Activated naive CD4-positive, alpha-beta T cell treated with anti-CD3 and anti-CD28 coated beads, Interleukin-2, amount 10 ng/mL, durations not matched to agents 7 days and 5 days (primary cell): ENCODE measurements around the gene MYO7B.
"Not testable (repeated sequence)": the region's sequence is repeated elsewhere in the genome, so short reads cannot be mapped to it uniquely, and the experiment has no call there.

Source experiments
- CTCF ChIA-PET: fragments of 350-600 bp; sonication (Branson Sonifier 250); formaldehyde crosslinking; loops from one replicate; lab custom pipeline; 2021; ENCODE audit warnings: antibody characterized with exemption; lab: Charles Lee
- DNase-seq: peaks from one replicate; pipeline ENCODE4 v3.0.0-alpha.2; 2020
- H3K27ac Mint-ChIP-seq: one replicate; pipeline ENCODE4 v1.8.0; 2021; ENCODE audit warnings: mild to moderate bottlenecking, moderate library complexity, mixed read lengths
- H3K27me3 Mint-ChIP-seq: one replicate; pipeline ENCODE4 v1.8.0; 2021; ENCODE audit warnings: mild to moderate bottlenecking, mixed read lengths
- H3K36me3 Mint-ChIP-seq: one replicate; pipeline ENCODE4 v1.8.0; 2021; ENCODE audit warnings: mixed read lengths
- H3K4me1 Mint-ChIP-seq: one replicate; pipeline ENCODE4 v1.8.0; 2021; ENCODE audit warnings: mixed read lengths
- H3K4me3 Mint-ChIP-seq: one replicate; pipeline ENCODE4 v1.8.0; 2021; ENCODE audit warnings: mild to moderate bottlenecking, moderate library complexity, mixed read lengths
- H3K9me3 Mint-ChIP-seq: one replicate; pipeline ENCODE4 v1.8.0; 2021; ENCODE audit warnings: mixed read lengths

The MYO7B gene

DNA sequence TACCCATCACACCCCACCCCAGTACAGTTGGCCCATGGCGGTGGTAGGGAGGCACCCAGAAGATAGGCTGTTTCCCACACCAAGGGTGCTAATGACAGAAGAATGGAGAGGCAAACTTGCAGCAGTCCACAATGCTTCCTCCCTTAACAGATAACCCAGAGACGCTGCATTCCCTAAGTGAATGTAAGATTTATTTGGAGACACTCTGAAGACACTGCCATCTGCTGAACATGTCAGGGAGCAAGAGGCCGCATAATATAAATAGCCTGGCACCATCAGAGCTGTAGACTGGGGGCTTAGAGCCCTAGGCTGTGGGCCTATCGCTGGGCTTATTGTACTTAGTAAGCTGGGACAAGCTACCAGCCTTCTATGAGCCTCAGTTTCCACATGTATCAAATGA, 7.0 kb upstream of the MYO7B start:
- H3K27ac Mint-ChIP-seq, result no peak overlapping the region
- H3K4me1 Mint-ChIP-seq, result peaks cover 19% of the 10 kb centered on the region
- CTCF ChIA-PET, result interaction anchor here (0.9 to 1.6 kb wide), 4 partner anchors 11 to 142 kb away, joined by 3 to 6 read pairs (median 4); no protein-coding TSS in a partner anchor
- H3K4me3 Mint-ChIP-seq, result no peak overlapping the region
- H3K9me3 Mint-ChIP-seq, result no peaks in the 10 kb centered on the region
- H3K36me3 Mint-ChIP-seq, result peaks cover 4% of the 10 kb centered on the region
- peaks cover 5% of the 10 kb centered on the region for H3K27me3 Mint-ChIP-seq
- DNase-seq, result no peak

DNA sequence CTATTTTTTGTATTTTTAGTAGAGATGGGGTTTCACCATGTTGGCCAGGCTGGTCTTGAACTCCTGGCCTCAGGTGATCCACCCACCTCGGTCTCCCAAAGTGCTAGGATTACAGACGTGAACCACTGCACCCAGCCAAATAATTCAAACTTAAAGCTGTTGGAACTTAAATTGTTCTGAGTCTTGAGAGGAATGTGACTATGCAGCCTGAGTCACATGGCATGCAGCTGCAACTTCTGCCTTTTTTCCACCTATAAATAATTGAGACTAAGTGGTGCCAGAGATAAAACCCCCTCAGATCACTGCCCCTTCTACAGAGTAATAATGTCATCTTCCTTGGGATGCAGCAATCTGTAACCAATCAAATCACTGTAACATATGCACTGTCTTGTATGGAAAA, 6.1 kb upstream of the MYO7B start:
- not testable (repeated sequence) for DNase-seq, H3K9me3 Mint-ChIP-seq, H3K4me3 Mint-ChIP-seq, H3K27ac Mint-ChIP-seq, H3K36me3 Mint-ChIP-seq
- H3K27me3 Mint-ChIP-seq, result peaks cover 14% of the 10 kb centered on the region
- CTCF ChIA-PET, result interaction anchor here (0.9 to 1.6 kb wide), 4 partner anchors 10 to 143 kb away, joined by 3 to 6 read pairs (median 4); no protein-coding TSS in a partner anchor
- H3K4me1 Mint-ChIP-seq, result peaks cover 13% of the 10 kb centered on the region

DNA sequence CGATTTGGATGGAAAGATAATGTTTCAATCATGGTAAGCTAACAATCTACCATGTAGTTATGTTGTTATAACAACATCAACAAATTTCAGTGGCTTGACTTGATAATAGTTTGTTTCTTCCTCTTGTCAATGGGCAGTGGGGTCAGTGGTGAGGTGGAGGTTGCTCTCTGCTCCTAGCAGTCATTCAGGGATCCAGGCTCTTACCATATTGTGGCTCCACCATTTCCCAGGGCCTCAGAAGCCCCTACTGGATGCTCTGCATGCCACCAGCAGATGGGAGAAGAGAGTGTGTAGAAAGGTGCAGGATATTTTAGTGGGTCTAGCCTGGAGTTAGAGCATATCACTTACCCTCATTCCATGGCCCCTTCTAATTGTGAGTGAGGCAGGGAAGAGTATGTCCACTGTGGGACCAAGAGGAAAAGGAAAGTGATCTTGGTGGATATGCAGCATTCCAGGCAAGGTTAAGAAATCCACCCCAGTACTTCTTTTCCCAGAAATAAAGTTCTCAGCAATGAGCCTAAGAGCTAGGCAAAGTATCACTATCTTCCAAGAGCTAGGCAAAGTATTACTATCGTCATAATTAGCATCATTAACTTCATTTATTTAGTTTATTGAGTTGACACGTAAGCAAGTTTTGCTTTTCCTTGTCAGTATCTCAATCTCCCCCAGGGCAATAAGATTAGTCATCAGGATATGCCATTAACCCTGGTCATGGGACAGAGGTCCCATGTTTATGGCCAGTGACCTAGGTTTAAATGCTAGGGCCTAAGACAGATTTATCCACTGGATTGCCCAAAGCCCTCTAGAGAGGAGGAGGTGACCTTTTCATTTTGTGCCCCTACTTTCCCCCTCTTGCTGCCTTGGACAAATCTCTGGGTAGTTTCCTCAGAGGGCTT, 5.0 kb upstream of the MYO7B start:
- Mint-ChIP-seq H3K36me3 (no peaks in the 10 kb centered on the region), H3K27me3 (peaks cover 17% of the 10 kb centered on the region), H3K27ac (no peak overlapping the region), H3K4me1 (peaks cover 13% of the 10 kb centered on the region), H3K9me3 (no peaks in the 10 kb centered on the region), H3K4me3 (no peak overlapping the region)
- no peak for DNase-seq
- CTCF ChIA-PET, result interaction anchor here (1.5 kb wide), 1 partner anchor 109 kb away, joined by 6 read pairs; no protein-coding TSS in a partner anchor

DNA sequence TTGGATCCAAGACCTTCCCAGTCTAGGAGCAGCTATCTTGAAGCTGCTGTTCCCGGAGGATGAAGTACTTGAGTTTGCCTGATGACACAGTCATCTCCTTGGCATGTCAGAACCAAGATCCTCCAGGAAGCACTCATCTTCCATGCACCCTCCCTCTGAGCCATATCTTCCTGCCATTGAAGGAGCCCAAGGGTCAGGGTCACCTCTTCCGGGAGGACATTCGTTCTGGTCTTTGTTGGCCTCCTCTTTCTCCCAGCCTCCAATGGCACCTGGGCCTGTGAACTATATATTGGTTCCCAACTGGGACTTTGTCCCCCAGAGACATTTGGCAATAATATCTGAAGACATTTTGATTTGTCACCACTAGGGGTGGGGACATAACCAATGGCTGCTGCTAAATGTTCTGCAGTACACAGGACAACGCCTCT, 4.2 kb upstream of the MYO7B start:
- no peak for DNase-seq
- CTCF ChIA-PET, result no interaction called here
- H3K9me3 Mint-ChIP-seq, result no peaks in the 10 kb centered on the region
- peaks cover 13% of the 10 kb centered on the region for H3K4me1 Mint-ChIP-seq
- no peak overlapping the region for H3K4me3 Mint-ChIP-seq
- no peaks in the 10 kb centered on the region for H3K36me3 Mint-ChIP-seq
- no peak overlapping the region for H3K27ac Mint-ChIP-seq
- peaks cover 24% of the 10 kb centered on the region for H3K27me3 Mint-ChIP-seq

DNA sequence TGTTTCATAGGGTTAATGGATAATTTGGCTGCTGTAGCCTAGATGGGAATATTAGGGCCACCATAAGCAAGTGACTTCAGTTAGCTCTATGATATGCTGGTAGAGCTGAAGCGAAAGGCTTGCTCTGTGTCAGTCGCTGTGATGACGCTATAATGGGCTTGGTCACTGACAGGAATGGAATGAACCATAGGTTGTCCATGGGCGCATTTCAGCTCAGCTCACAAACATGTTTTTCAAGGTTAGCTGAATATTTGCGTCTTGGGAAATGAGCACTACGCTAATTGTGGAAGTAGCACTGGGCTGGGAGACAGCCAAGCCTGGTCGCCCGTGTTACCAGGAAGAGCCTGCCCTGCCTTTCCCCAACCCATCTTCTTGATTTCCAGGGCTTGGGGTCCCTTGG, 3.2 kb upstream of the MYO7B start:
- DNase-seq, result no peak
- no peak overlapping the region for H3K27ac Mint-ChIP-seq

DNA sequence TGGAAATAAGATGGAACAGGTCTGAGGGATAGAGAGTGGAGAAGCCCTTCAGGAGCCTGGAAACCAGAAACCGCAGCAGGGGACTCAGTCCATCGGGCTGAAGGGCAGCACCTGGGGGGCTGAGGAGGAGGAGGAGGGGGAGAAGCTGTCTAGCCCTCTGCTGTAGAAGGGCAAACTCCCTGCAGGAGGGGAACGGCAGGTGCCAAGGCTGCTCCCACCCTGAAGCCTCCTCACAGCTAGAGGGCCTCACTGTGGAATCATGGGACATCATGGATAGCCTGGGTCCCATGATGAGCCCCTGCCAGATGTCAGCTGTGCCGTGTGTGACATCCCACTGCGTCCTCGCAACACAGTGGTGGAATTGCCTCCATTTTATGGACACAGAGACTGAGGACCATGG, 435 bp downstream of the MYO7B start:
- no peak for DNase-seq
- Mint-ChIP-seq H3K4me1 (no peaks in the 10 kb centered on the region), H3K9me3 (no peaks in the 10 kb centered on the region), H3K27me3 (peaks cover 49% of the 10 kb centered on the region), H3K27ac (no peak overlapping the region), H3K36me3 (no peaks in the 10 kb centered on the region), H3K4me3 (no peak overlapping the region)
- CTCF ChIA-PET, result no interaction called here

More for the DNA sequence above, 3.2 kb upstream of the MYO7B start:
- Mint-ChIP-seq H3K4me3 (no peak overlapping the region), H3K4me1 (peaks cover 8% of the 10 kb centered on the region), H3K9me3 (no peaks in the 10 kb centered on the region), H3K27me3 (peaks cover 32% of the 10 kb centered on the region), H3K36me3 (no peaks in the 10 kb centered on the region)
- CTCF ChIA-PET, result no interaction called here

DNA sequence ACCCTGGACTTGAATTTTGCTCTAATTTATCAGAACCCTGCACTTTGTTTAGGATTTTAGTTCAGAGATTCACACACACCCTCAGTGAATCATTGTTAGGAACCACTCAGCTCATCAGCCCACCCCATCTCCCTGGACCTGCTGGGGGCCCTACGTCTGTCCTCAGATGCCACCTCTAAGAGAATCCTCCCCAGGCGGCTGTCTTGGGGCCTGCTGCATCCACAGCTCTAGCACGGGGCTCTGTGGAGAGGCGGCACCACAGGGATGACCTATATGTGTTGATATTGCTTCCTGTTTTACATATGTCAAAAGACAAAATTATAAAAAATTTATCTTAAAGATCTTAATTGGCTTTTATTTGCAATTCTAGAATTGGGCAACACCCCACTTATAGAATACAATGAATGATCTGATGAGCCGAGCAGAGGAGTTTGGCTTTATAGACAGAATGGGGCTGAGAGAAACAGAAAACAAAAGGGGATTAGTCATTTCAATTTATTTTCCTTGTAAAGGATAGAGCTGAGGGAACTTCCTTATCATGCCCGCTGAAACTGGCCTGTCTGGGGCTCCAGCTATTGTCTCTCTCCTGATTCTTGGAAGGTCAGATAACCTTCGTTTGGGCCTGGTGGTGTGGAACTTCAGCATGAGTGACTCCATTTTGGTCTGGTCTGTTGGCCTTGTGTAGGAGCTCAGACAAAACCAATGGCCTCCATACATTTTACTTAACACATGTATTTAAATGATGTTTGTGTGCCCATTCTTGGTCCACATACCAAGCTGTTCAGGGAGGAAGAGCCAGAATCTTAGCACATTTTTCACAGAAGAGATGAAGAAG, 1.4 kb downstream of the MYO7B start:
- no peak for DNase-seq
- peaks cover 59% of the 10 kb centered on the region for H3K27me3 Mint-ChIP-seq
- CTCF ChIA-PET, result interaction anchor here (1.3 kb wide), 1 partner anchor 11 kb away, joined by 7 read pairs; the partner anchor contains the start of gene IWS1

DNA sequence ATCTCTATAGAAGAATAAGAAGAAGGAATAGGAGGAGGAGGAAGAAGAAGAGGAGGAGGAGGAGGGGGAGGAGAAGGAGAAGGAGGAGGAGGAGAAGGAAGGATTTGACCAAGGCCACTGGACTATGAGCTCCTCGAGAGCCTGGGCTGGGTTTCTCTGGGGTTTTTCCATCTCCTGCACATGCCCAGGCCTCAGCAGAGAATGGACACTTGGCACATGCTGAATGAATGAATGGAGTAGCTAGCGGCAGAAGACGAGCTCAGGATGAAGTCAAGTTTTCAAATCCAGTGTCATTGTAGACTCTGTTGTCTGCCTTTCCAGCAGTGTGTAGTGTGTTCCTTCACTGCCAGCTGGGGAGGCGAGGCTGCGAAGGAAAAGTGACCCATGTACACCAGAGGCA, 2.2 kb downstream of the MYO7B start:
- Mint-ChIP-seq H3K4me3 (no peak overlapping the region), H3K36me3 (no peaks in the 10 kb centered on the region), H3K4me1 (no peaks in the 10 kb centered on the region), H3K9me3 (no peaks in the 10 kb centered on the region), H3K27me3 (peaks cover 61% of the 10 kb centered on the region), H3K27ac (no peak overlapping the region)
- no peak for DNase-seq
- CTCF ChIA-PET, result interaction anchor here (1.3 kb wide), 1 partner anchor 12 kb away, joined by 7 read pairs; the partner anchor contains the start of gene IWS1

More for the DNA sequence above, 1.4 kb downstream of the MYO7B start:
- Mint-ChIP-seq H3K4me3 (no peak overlapping the region), H3K9me3 (no peaks in the 10 kb centered on the region), H3K27ac (no peak overlapping the region), H3K36me3 (no peaks in the 10 kb centered on the region), H3K4me1 (no peaks in the 10 kb centered on the region)

DNA sequence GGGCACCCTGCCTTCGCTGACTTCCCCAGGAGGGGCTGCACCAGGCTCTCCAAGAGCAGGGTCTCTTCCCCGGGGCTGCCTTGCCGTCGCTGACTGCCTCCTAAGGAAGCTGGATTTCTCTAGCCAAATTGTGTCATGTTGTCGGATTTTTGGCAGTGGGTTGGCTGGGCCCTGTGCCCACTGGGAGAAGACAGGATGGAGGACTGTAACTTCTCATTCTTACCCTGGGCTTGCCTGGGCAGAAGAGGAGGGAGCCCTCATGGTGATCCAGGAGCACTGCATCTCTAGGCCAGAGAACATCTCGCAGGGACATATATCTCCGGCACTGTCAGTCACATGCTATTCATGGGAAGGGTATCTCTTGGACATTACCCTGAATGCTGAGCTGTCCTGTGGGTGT, 6.3 kb downstream of the MYO7B start:
- CTCF ChIA-PET, result interaction anchor here (1.5 kb wide), 1 partner anchor 50 kb away, joined by 5 read pairs; no protein-coding TSS in a partner anchor
- Mint-ChIP-seq H3K9me3 (no peaks in the 10 kb centered on the region), H3K27ac (no peak overlapping the region), H3K36me3 (no peaks in the 10 kb centered on the region), H3K4me1 (no peaks in the 10 kb centered on the region), H3K27me3 (peaks cover 47% of the 10 kb centered on the region), H3K4me3 (no peak overlapping the region)
- DNase-seq, result no peak

DNA sequence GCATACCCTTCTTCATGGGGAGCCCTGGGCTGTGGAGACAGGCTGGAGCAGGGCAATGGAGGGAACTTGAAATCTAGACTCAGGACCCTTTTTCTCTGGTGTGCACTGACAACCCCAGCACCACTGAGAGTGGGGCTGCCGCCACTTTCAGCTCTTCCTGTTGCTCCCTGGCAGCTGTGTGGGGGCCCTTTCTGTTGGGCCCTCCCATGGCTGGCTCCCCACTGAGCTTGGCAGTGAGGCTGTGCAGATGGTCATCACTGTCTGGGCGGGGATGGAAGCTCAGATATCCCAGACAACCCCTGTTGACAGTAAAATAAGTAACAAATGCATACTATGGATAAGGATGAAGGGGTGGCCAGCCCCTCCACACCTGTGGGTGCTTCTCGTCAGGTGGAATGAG, 6.7 kb downstream of the MYO7B start:
- Mint-ChIP-seq H3K27me3 (peaks cover 48% of the 10 kb centered on the region), H3K9me3 (no peaks in the 10 kb centered on the region), H3K4me1 (no peaks in the 10 kb centered on the region), H3K36me3 (no peaks in the 10 kb centered on the region), H3K27ac (no peak overlapping the region), H3K4me3 (no peak overlapping the region)
- no peak for DNase-seq
- CTCF ChIA-PET, result interaction anchor here (1.5 kb wide), 1 partner anchor 49 kb away, joined by 5 read pairs; no protein-coding TSS in a partner anchor

DNA sequence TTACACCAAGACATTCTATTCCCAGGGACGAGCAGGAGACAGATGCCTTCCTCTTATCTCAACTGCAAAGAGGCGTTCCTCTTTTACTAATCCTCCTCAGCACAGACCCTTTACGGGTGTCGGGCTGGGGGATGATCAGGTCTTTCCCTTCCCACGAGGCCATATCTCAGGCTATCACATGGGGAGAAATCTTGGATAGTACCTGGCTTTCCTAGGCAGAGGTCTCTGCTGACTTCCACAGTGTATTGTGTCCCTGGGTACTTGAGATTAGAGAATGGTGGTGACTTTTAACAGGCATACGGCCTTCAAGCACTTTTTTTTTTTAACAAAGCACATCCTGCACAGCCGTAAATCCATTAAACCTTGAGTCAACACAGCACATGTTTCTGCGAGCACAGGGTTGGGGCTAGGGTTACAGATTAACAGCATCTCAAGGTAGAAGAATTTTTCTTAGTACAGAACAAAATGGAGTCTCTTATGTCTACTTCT, 7.6 kb downstream of the MYO7B start:
- H3K4me3 Mint-ChIP-seq, CTCF ChIA-PET, H3K27ac Mint-ChIP-seq, DNase-seq, H3K36me3 Mint-ChIP-seq, H3K9me3 Mint-ChIP-seq, H3K4me1 Mint-ChIP-seq: not testable (repeated sequence)
- peaks cover 49% of the 10 kb centered on the region for H3K27me3 Mint-ChIP-seq

DNA sequence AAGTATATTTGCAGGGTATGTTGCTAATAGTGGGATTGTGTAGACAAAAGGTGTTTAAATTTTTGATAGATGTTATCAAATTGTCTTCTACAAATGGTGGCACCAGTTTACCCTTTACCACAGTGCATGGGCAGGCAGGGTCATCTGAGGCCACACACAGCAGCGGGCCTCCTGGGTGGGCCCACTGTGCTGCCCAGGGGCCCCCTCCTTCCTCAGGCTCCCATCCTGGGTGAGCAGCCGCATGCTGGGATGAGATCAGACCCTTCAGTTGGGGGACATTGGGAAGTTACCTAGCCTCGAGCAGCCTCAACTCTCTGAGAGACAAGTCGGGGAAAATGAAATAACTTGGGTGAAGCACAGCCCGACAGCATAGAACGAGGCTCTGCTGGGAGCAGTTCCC, 9.7 kb downstream of the MYO7B start:
- Mint-ChIP-seq H3K4me1 (no peaks in the 10 kb centered on the region), H3K27me3 (peaks cover 60% of the 10 kb centered on the region), H3K9me3 (no peaks in the 10 kb centered on the region), H3K27ac (no peak overlapping the region), H3K36me3 (no peaks in the 10 kb centered on the region), H3K4me3 (no peak overlapping the region)
- DNase-seq, result no peak
- CTCF ChIA-PET, result no interaction called here

DNA sequence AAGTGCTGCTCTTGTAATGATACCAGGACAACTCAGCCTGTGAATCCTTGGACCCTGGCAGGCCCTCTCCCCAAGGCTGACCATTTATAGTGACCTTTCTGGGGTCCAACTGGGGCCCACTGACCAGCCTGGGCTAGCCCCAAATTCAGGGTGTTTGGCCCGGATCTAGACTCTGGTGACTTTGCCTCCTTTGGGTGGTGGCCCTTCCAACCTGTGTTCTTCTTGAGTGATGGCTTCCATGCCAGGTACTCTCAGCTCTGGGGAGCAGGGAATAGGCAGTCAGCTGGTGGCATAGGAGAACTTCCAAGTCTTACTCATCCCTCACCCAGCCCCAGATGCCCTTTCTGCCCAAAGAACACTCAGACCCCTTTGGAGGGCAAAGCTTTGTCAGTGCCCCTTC, 10.3 kb downstream of the MYO7B start:
- H3K4me3 Mint-ChIP-seq, result no peak overlapping the region
- no peaks in the 10 kb centered on the region for H3K4me1 Mint-ChIP-seq
- peaks cover 59% of the 10 kb centered on the region for H3K27me3 Mint-ChIP-seq
- H3K9me3 Mint-ChIP-seq, result no peaks in the 10 kb centered on the region
- DNase-seq, result no peak
- no peaks in the 10 kb centered on the region for H3K36me3 Mint-ChIP-seq
- H3K27ac Mint-ChIP-seq, result no peak overlapping the region
- CTCF ChIA-PET, result no interaction called here

DNA sequence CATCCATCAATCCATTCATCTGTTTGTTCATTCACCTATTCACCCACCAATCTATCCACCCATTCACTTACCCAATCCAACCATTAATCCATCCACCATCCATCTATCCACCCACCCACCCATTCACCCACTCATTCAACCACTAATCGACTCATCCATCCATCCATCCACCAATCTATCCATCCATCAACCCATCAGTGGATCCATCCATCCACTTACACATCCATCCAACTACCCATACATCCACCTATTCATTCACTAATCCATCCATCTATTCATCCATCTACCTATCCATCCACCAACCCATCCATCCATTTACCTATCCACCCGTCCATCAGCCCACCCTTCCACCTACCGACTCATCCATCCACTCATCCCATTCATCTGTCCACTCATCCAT, 11.3 kb downstream of the MYO7B start:
- no peaks in the 10 kb centered on the region for H3K4me1 Mint-ChIP-seq
- H3K36me3 Mint-ChIP-seq, result no peaks in the 10 kb centered on the region
- DNase-seq, result no peak
- no peak overlapping the region for H3K27ac Mint-ChIP-seq
- CTCF ChIA-PET, result no interaction called here
- no peak overlapping the region for H3K4me3 Mint-ChIP-seq
- peaks cover 59% of the 10 kb centered on the region for H3K27me3 Mint-ChIP-seq
- no peaks in the 10 kb centered on the region for H3K9me3 Mint-ChIP-seq
